NCI-H345 treated with DMSO at 0.1 percent for 48 hours (cell line): ENCODE results near the gene RAD18.

Source experiments
- DNase-seq: peaks from one replicate; lab custom pipeline; 2025; ENCODE audit not compliant: unreplicated experiment; lab: John Stamatoyannopoulos, UW

Gene RAD18

DNA sequence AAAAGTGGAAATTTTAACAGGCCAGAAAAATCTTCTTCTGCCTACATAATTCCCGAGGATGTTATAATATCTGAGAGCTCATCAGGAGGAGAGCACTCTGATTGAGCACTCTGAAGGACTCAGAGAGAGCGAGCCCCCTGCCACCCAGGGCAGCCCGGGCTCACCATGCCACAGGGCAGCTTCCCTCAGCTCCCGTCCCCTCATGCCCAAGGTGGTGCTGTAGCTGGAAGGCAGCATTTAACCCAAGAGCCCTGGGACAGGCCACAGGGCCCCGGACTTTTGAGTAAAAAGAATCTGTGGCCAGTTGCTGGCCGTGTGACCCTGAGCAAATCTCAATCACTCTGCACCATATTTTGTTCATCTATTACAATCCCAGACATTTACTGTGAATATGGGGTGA, 23.5 kb upstream of the RAD18 start:
- DNase-seq = no peak

DNA sequence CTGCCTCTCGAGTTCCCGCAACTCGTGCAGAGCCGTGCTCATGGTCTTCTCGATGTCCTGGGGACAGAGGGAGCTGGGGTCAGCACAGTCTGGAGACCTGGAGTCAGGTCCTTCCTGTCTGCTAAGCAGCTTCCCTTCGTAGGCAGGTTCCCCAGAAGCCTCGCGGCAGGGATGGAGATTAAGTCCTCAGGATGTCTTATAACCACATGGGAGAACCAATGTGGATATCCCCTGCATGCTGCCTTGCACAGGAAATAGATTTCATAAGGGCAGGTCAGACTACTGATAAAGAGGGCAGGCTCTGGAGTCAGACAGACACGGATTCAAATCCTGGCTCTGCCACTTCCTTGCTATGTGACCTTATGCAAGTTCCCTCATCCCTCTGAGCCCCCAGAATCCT, 22.6 kb upstream of the RAD18 start:
- DNase-seq = no peak

DNA sequence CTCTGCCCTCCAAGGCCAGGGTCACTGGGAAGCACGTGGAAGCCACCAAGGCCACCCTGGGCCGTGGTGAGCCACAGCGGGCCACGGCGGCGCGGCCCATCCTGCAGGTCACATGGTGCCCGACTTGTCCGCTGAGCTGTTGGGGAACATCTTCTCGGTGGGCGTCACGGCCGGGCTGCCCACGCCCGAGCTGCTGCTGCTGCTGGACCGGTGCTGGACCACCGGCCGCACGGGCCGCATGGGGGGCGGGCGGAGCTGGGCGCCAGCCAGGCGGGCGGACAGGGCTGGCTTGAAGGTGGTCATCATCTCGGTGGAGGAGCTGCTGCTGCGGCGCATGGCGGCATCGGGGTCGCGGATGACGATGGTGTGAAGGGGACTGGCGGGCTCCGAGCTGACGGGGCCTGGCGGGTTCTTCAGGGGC, 22.1 kb upstream of the RAD18 start:
- DNase-seq = no peak

DNA sequence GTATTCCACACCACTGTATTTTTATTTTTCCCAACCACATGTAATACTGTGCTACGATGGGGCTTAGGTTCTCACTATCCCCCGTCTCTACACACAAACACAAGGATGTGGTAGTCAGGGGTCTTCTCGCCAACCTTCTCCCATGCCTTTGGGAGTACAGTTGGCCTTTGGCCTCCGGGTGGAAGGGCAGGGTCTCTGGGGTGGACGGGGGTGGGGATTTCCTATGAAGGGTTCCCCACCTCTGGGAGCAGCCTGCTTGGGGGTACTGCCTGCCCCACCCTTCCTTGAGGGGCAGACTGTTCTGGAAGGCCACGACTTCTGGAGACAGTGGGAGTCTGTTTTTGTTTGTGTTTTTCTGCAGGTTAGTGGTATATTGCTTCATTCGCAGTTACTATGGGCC, 21.3 kb upstream of the RAD18 start:
- no peak for DNase-seq

DNA sequence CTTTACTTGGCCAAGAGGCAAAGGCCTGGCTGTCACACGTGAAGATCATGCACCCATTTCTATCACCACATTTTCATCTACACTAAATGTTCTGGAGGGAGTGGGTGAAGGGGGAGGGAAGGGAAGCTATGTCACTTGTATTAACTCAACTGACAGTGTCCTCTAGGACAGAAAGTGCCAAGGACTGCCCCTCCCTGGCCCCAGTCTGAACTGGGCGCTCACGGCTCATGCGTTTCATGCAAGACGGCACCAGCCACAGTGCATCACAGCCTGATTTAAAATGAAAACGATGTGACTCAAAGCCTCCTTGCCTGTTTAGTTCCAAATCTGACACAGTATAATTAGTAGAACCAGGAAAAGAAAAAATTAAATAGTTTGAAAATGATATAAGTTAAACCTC, 20.8 kb upstream of the RAD18 start:
- DNase-seq = no peak

DNA sequence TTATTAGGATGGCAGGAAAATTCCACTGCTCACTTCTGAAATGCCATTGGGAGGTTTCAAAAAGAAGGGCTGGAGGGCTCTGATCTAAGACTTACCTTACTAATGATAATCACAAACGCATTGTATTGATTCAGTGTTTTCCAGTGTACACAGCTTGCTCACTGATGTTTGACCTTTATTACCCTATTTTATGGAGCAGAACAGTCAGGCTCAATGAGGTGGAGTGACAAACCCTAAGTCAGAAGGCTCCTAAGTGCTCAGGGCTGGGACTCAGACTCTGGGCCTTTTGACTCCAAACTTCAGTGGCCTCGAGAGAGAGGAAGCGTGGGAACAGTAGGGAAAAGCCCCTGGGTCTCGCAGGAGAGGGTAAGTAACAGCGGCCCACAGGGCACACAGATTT, 20.3 kb upstream of the RAD18 start:
- DNase-seq = no peak

DNA sequence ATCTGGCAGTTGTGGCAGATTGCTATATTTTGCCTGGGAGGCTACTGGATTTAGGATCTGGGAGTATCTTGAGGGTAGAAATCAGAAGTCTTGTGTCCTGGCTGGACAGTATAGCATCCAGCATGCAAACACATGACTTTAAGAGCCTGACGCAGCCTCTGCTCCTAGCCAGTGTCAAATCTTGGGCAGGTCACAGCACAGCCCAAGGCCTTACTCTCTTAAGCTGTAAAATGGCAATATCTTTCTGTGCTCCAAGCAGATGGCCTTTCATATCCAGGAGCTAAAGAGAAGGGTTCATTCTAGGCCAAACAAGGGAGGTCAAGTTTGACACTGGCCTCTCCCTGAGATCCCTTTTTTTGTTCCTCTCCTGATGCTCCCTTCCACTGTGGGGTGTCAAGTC, 19.8 kb upstream of the RAD18 start:
- no peak for DNase-seq

DNA sequence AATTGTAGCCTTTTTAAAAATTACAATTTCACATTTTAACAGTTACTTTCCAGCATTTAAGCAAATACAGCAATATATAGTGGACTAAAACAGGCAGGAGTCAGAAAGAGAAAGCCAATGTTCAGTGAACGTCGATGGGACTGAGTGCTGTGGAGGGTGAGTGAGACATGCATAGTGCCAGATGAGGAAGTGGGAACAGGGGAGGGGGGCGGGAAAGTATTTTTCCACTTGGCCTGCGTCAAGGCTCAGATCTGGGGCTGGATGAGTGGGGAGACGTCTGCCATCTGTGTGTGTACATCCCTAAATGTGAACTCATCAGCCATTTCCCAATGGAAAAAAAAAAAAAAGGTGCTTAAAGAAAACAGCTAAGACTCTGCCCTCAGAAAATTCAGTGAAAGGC, 19.2 kb upstream of the RAD18 start:
- no peak for DNase-seq

DNA sequence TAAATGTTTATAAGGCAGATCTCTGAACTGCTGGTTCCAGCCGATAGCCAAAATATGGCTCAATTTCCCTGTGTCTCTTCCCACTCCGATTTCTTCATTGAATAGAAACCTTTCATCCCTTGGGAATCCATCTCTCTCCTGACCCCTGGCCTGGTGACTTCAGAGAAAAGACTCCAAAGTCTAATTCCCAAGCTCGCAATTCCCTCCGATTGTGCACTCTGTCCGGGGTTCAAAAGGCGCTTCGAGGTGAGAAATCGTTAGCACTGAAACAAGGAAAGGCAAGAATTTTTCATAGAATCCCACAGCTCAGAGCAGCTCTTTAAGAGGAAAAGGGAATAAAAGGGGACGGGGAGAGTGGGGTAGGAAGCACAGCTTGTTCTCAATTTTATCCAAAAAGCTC, 18.4 kb upstream of the RAD18 start:
- DNase-seq = no peak

DNA sequence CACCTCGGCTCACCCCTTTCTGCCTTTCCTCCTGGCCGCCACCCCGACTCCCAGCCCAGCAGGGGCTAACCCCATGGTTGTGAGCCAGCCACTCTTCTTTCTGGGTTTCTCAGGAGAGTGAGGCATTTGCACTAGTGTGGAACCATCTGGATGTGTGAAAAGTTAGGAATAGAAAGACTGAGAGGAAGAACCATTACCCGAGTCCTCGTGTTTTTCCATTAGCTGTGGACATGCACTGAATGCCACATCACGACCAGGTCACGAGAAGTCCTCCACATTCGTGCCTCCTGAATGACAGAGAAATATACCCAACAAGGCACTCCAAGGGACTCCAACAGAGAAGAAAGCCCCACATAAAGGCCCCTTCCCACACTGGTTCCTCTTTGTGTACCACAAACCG, 18.0 kb upstream of the RAD18 start:
- no peak for DNase-seq

DNA sequence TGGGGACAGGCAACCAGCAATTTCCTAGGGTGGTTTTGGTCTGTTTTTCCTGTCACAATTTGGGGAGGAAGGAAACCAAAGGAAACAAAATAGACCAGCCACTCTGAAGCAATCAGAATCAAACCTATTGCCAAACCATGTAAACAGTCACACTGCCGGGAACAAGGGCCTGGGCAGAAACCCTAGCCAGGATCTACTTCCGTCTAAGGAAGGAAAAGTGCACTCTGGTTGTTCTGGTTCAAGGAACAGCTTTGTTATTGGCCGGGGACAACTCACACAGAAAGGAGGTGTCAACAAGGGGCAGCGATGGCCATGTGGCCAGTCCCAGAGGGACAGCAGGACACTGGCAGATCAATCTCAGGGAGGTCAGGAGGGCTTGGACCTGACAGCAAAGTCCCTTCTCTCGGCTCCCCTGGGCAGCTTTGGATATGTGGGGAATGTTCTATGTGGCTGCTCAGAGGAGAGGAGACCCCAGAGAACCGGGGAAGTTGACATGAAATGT, 17.5 kb upstream of the RAD18 start:
- no peak for DNase-seq

DNA sequence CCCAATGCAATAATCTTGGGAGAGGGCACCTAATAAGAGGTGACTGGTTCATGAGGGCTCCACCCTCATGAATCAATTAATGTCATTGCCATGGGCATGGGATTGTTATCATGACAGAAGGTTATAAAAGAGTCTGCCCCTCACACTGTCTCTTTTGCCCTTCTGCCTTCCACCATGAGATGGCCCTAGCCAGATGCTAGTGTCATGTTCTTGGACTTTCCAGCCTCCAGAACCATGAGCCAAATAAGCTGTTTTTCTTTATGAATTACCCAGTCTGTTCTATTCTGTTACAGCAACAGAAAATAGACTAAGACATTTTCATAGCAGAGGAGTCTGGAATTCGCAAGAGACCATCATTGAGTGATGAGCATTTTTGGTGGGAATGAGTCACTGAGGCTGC, 16.0 kb upstream of the RAD18 start:
- DNase-seq = no peak

DNA sequence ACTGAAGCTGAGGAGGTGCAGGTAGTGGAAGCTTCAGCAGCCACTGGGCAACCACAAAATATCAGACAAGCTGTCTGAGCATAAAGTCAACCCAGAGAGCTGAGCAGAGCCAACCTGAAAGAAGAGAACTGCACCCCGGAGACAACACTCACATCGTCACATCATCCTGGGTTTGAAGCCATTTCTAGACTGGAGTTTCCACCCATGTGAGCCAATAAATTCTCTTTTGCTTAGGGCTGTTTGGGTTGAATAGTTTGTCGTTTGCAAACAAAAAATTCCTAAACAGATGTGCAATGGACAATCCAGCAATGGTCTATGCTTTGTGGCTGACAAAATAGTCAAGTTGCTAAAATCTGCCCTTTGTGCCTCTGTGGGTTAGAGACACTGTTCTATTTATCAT, 15.3 kb upstream of the RAD18 start:
- DNase-seq = no peak

DNA sequence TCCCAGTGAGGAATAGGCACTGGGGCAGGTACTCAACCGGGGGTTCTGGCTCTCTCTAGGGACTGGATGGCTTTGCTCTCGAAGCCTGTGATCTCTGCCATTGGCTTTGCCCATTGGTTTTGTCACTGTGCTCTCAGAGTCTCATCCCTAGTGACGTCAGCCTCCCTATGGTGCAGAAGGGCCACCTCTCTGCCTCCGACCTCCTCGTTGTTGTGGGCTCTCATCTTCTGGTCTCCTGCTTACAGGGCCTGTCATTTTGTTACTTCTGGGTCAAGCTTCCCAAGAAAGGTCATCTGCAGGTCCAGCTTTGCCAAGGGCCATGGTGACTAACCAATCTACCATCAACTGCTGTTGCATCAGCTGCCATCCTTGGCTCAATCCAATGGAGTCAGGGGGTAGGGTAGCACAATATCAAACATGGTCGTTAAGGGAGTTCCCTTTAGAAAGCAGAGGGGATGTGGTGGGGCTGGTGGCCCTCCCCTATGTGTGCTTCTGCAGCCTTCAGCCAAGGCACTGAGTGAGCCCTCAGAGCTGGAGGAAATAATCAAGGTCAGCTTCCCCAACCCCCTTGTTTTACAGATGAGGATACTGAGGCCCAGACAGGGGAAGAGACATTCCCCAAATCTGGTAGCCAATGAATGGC, 13.4 kb upstream of the RAD18 start:
- no peak for DNase-seq

DNA sequence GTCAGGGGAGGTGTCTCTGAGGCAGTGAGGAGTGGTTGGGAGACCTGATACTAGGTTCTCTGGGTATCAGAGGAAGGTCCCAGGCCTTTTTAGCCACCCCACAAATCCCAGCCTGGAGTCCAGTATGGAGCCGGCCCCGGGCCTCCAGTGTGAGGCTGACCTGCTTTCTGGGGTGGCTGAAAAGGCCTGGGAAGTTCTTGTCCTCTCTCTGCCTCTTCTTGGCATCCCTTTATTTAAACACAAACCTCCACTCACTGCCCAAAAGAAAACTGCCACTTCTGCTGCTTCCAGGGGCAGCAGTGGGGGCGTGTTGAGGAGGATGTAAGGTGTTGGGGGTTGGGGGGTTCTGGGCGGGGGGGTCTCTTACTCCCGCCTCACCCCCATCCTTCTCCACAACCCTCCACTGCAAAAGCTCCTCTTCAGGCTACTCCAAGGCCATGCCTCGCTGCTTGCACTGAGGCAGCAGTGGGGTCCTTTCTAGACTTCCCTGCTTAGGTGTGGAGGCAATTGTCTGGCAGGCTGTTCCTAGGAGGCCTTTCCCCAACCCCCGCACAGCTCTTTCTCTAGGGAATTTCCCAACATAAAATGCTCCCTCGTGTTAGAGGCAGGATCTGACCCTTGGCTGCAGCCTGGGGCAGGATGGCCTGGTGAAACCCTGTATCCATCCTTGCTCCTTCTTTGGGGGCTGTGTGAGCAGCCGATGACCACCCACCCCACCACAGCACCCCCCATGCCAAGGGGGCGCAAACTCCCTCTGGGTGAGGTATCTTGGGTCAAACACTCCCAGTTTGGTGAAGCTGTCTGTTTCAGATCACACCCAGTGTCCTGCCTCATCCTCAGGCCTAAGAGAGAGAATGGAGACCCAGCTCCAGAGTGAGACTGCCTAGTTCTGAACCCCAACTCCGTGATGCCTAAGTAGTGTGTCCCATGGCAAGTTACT, 12.1 kb upstream of the RAD18 start:
- DNase-seq = no peak

DNA sequence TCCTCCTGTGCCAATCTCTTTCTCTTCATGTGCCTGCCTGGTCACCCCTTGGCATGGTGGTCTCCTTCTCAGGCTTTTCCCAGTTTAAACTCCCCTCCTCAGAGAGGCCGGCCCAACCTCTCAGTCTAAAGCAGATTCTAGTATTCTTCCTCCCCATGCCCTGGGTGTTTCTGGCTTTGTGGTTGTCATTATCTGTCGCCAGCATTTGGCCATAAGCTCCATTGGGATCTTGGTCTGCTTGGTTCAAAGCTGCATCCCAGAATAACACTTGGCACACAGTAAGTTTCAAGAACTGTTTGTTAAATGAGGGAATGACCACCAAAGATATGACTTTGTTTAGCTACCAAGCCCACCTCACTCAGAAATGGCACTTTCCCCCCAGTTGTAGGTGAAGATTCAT, 11.2 kb upstream of the RAD18 start:
- no peak for DNase-seq

DNA sequence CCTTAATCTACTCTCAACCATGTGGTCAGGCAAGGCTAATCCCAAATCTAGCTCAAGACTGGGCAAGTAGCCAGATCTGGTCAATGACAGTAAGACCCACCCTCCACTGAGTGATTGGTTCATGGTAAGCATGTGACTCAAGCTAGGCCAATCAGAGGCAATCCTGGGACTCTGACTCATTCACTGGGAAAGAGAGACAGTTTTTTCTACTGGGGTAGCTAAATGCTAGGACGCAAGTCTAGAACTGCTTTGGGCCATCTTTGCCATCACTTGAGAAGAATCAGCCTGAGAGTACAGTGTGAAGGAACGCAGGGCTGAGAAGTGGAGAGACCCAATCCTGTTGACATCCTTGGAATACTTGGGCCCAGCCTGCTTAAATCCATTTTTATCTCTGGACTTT, 9.4 kb upstream of the RAD18 start:
- no peak for DNase-seq

DNA sequence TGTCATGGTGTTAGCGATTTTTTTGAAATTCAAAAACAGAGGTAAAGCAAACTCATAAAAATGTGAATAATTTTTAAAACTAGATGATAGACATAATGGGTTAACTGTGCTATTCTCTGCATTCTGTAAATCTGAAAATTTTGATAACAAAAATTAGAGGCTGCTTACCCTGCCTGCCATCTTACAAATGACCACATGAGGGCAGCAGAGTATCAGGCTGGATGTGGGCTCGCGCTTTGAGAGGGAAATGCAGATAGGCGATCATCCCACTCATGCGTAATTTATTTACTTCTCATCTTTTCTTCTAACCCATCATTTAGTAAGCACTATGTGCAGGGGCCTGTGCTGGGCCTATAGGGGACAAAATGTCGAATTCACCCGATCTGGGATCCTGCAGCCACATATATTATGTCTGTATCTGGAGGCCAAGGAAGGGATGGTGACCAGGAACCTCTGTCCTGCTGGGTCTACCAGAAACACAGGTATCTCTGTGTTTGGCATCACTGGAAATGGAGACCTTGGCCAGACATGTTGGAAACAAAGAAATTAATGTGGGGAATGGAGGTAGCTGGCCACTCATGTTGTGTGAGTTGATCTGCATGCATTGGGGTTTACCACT, 7.8 kb upstream of the RAD18 start:
- peak; percentile 13 for DNase-seq

DNA sequence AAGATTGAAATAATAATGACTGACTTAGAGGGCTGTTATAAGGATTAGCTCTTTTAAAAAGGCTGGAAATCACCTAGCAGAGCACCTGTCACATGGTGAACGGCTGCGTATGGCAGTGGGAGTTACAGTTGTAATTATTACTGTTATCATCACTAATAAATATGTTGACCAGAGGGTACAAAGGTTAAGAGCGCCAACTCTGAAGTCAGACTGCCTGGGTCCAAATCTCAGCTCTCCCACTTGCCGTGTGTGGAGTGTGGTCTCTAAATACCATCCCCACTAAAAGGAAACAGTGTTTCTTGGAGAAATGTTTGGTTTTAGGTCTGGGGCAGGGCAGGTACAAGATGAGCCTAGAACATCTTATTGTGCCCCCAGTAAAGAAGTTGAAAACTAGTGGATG, 6.0 kb upstream of the RAD18 start:
- DNase-seq = no peak

DNA sequence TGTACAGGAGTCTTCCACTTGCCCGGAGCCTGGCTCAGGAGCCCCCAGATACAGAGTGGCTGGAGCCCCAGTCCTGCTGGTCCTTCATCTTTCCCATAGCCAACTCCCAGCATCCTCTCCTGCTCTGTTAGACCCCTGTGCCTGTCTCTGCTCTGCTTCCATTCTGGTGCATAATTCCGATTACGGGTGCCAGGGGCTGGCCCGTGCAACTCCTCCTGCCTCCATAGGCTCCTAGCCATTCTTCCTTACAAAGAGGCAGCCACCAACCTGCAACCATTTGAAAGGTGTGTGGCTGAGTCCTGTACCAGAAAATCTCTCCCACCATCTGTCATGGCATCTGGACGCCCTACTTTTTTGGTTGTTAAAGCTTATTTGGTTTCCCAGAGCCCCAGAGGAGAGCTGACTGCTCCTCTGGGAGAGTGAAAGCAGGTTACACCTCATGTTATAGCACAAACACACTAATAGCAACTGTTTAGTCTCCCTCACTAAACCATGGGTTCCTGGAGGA, 5.2 kb upstream of the RAD18 start:
- no peak for DNase-seq

DNA sequence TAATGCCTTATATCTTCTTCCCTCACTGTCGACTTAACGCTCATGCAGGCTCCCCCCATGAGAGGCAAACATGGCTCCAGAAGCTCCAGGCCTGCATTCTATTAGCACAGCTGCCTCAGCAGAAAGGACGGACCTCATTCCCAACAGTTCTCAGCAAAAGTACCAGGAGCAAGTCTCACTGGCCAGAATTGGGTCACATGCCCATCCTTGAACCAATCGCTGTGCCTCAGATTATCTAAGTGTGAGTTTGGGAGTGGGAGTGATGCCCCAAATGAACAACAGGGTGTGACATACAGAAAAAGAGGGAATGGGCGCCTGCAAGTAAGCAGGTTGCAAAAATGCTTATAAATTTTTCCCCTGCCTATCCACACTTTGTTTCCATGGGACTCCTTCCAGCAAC, 4.3 kb upstream of the RAD18 start:
- no peak for DNase-seq

DNA sequence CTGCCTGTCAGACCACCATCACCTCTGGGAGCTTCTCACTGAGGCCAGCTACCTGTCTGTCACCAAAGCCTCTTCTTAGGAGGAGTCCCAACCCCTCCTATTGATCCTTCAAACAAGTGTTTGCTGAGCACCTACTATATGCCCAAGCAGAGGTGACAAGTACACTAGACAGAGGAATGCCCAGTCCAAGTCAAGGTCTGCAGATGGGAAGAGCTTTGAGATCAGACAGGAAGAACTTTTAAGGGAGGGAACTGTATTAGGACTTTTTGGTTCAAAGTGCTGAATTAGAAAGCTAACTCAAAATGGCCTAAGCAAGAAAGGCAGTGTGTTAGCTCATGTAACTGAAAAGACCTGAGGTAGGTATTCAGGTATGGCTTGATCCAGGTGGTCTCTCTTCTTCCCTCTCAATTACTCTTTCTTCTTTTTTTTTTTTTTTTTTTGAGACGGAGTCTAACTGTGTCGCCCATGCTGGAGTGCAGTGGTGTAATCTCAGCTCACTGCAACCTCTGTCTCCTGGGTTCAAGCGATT, 3.6 kb upstream of the RAD18 start:
- no peak for DNase-seq
